RWPE1 (cell line): ENCODE results near the gene TAF7.
"Not testable (repeated sequence)": the region's sequence is repeated elsewhere in the genome, so short reads cannot be mapped to it uniquely, and the experiment has no call there.

Experiments used
- CTCF ChIA-PET: fragments of 350-600 bp; sonication (Branson Sonifier 250); formaldehyde crosslinking; extraction: SDS; loops from one replicate; lab custom pipeline; 2021; lab: Yijun Ruan, JAX
- POLR2A ChIA-PET: fragments of 400-600 bp; formaldehyde crosslinking; extraction: SDS; loops from one replicate; lab custom pipeline; 2020; ENCODE audit warnings: antibody characterized with exemption; ENCODE audit not compliant: low non-redundant PET; lab: Yijun Ruan, JAX
- DNase-seq: peaks from one replicate; pipeline ENCODE4 v3.0.0; 2012; ENCODE audit warnings: low spot score
- H3K27ac ChIP-seq: fragments of 450-650 bp; 2 replicates; pipeline ENCODE4 v1.5.1; 2017
- CTCF ChIP-seq: fragments of 450-650 bp; conservative IDR thresholded peaks from 2 replicates; pipeline ENCODE4 v1.5.1; 2017; ENCODE audit warnings: low read depth, mild to moderate bottlenecking

Gene TAF7

DNA sequence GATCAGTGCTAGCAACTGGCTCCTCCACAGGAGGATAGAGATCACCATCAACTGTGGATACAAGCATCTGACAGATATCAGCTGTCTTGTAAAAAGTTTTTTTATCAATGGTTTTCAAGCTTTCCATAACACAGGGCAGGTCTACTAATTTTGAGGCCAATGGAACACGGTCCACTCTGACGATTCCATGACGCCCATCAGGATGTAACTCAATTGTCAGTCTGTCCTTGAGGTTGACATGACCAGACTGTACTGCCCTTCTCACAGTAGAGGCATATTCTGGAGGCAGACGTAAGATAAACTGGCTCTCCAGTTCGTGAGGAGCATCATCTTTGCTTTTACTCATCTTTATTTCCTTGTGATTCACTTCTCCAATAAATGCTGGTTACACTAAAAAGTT is 885 bp downstream of the TAF7 start:
- POLR2A ChIA-PET: no interaction called here
- DNase-seq: no peak
- no peak for TF ChIP-seq CTCF
- H3K27ac ChIP-seq: no peak overlapping the region
- CTCF ChIA-PET: interaction anchor here (0.6 to 2.1 kb wide), 13 partner anchors 10 to 238 kb away, joined by 3 to 8 read pairs (median 3); partner anchors contain the start of genes PCDHB14, PCDHB15, PCDHB9 and PCDHGA3

GRCh38 chr5:141319202-141319601 is 1.4 kb downstream of the TAF7 start:
- no peak for TF ChIP-seq CTCF
- no peak overlapping the region for H3K27ac ChIP-seq
- DNase-seq: no peak
- CTCF ChIA-PET: interaction anchor here (1.0 to 2.1 kb wide), 3 partner anchors 96 to 239 kb away, joined by 3 to 8 read pairs (median 3); partner anchors contain the start of gene PCDHB14
- POLR2A ChIA-PET: no interaction called here

DNA sequence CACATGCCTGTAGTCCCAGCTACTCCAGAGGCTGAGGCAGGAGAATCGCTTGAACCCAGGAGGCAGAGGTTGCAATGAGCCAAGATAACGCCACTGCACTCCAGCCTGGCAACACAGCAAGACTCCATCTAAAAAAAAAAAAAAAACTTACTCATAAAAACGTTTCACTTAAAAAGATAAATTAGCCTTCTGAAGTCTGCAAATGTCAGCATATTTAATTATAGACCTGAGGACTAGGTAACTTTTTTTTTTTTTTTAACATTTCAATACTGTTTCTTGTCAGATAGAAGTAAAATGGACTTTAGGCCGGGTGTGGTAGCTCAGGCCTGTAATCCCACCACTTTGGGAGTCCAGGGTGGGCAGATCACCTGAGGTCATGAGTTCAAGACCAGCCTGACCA is 3.6 kb downstream of the TAF7 start:
- POLR2A ChIA-PET, H3K27ac ChIP-seq, DNase-seq: not testable (repeated sequence)
- CTCF ChIA-PET: interaction anchor here (0.7 kb wide), 1 partner anchor 57 kb away, joined by 4 read pairs; no protein-coding TSS in a partner anchor

DNA sequence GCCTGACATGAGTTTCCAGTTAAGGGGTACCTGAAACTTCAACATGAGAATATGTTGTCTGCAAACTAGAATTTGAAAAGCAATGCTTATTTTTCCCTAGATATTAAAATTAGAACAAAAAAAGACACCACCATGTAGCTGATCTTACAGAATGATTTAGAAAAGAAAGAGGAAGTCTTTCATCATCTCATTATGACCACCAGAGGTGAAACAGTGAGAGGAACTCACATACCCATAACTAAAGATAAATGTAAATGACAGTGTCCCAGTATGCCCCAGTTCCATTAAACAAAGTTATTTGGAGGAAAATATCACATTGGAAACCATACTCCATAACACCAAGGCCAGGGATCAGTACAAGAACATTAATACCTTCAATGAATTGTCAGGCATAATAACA is 6.9 kb downstream of the TAF7 start:
- H3K27ac ChIP-seq: no peak overlapping the region
- TF ChIP-seq CTCF: no peak
- no peak for DNase-seq
- ChIA-PET POLR2A (no interaction called here), CTCF (no interaction called here)

- ChIA-PET POLR2A (no interaction called here), CTCF (interaction anchor here (0.7 kb wide), 1 partner anchor 9 kb away, joined by 3 read pairs; no protein-coding TSS in a partner anchor)
- no peak for TF ChIP-seq CTCF
- H3K27ac ChIP-seq: no peak overlapping the region
- DNase-seq: no peak
Observed at GRCh38 chr5:141306630-141307029, 14.0 kb downstream of the TAF7 start.

- POLR2A ChIA-PET: no interaction called here
- H3K27ac ChIP-seq: no peak within 1 kb of the TSS
- CTCF ChIA-PET: no interaction called here
- no peak for DNase-seq
- no peak for TF ChIP-seq CTCF
Observed at GRCh38 chr5:141303756-141304155, 16.8 kb downstream of the TAF7 start, which contains the start of gene SLC25A2. Gene SLC25A2, minus strand, starts transcription at chr5:141304049. Its CDS starts 184 bp downstream, at chr5:141303865.

- no peak overlapping the region for H3K27ac ChIP-seq
- ChIA-PET CTCF (interaction anchor here (0.6 kb wide), 1 partner anchor 28 kb away, joined by 4 read pairs; no protein-coding TSS in a partner anchor), POLR2A (no interaction called here)
- no peak for DNase-seq
- no peak for TF ChIP-seq CTCF
Observed at GRCh38 chr5:141298376-141298775, 22.2 kb downstream of the TAF7 start.
